Keratinocyte (primary cell): ENCODE results near the gene EXOSC5. TPM values are rescaled to one million over a fixed set of nuclear protein-coding genes. Genes with fewer than 3 reads are reported as not detected.

ENCODE experiments used
- DNase-seq: peaks from one replicate; pipeline ENCODE4 v3.0.0-alpha.2; 2011; ENCODE audit warnings: low read depth, missing footprints, low spot score
- FAIRE-seq: peaks from 2 replicates; lab custom pipeline; 2011; peaks lifted over from hg19 to GRCh38; lab: Jason Lieb, UNC
- H2AFZ ChIP-seq: 2 replicates; pipeline ENCODE4 v1.6.0; 2012; ENCODE audit warnings: low read length, control low read depth, inconsistent platforms; ENCODE audit not compliant: control insufficient read depth
- H3K27ac ChIP-seq: 2 replicates; pipeline ENCODE4 v1.5.1; 2011; ENCODE audit warnings: low read length; ENCODE audit not compliant: control insufficient read depth, insufficient read depth
- H3K27me3 ChIP-seq: 3 replicates; pipeline ENCODE4 v1.6.0; 2011; ENCODE audit warnings: low read length; ENCODE audit not compliant: control insufficient read depth, insufficient read depth; ENCODE audit errors: extremely low read depth
- H3K36me3 ChIP-seq, 2 experiments: 2 replicates in 1 of 2; 3 replicates in 1 of 2; pipeline ENCODE4 v1.5.1; 2011; ENCODE audit warnings: low read length in 2 of 2, mild to moderate bottlenecking in 1 of 2; ENCODE audit not compliant: control insufficient read depth in 2 of 2, insufficient read depth in 2 of 2; ENCODE audit errors: extremely low read depth in 1 of 2
- H3K4me1 ChIP-seq: 3 replicates; pipeline ENCODE4 v1.5.1; 2011; ENCODE audit warnings: low read length; ENCODE audit not compliant: control insufficient read depth, insufficient read depth; ENCODE audit errors: extremely low read depth
- H3K4me2 ChIP-seq: 3 replicates; pipeline ENCODE4 v1.6.0; 2011; ENCODE audit warnings: low read depth, low read length; ENCODE audit not compliant: control insufficient read depth, insufficient read depth; ENCODE audit errors: extremely low read depth
- H3K4me3 ChIP-seq, 3 experiments: fragments of 200-600 bp in 1 of 3; sonication (generic) in 1 of 3; 2 replicates in 2 of 3; 3 replicates in 1 of 3; pipeline ENCODE4 v1.5.1; 2011 to 2016; ENCODE audit warnings: low read length in 3 of 3, mild to moderate bottlenecking in 3 of 3, control low read depth in 2 of 3, inconsistent platforms in 1 of 3, low read depth in 1 of 3, mixed read lengths in 1 of 3, mixed run types in 1 of 3, moderate library complexity in 1 of 3; ENCODE audit not compliant: control insufficient read depth in 2 of 3, insufficient read depth in 2 of 3; ENCODE audit errors: extremely low read depth in 1 of 3
- H3K79me2 ChIP-seq: 2 replicates; pipeline ENCODE4 v1.6.0; 2012; ENCODE audit warnings: low read length; ENCODE audit not compliant: control insufficient read depth, insufficient read depth
- H3K9ac ChIP-seq: 3 replicates; pipeline ENCODE4 v1.6.0; 2011; ENCODE audit warnings: low read length; ENCODE audit not compliant: control insufficient read depth, insufficient read depth; ENCODE audit errors: extremely low read depth
- H3K9me1 ChIP-seq: 3 replicates; pipeline ENCODE4 v1.6.0; 2011; ENCODE audit warnings: low read length; ENCODE audit not compliant: control insufficient read depth, insufficient read depth; ENCODE audit errors: extremely low read depth
- H3K9me3 ChIP-seq: 2 replicates; pipeline ENCODE4 v1.5.1; 2012; ENCODE audit warnings: low read depth, low read length; ENCODE audit not compliant: control insufficient read depth
- H4K20me1 ChIP-seq: 3 replicates; pipeline ENCODE4 v1.6.0; 2011; ENCODE audit warnings: low read length; ENCODE audit not compliant: control insufficient read depth, insufficient read depth; ENCODE audit errors: extremely low read depth
- EZH2 ChIP-seq: IDR thresholded peaks from one replicate; pipeline ENCODE4 v1.6.1; 2012; ENCODE audit warnings: inconsistent platforms, mild to moderate bottlenecking, low read length, moderate library complexity
- dilution Hi-C: fragments of 300-500 bp; cut with MboI; formaldehyde crosslinking; loops from one replicate; pipeline ENCODE4 v1.7.0; 2020; ENCODE audit warnings: low sequenced_read_pairs; ENCODE audit not compliant: extremely low pct_ligation_motif_present
- polyA plus RNA-seq, 5 experiments: library from polyadenylated mRNA; depleted of rRNA in 3 of 5; stranded (reverse) in 3 of 5; stranded (forward) in 1 of 5; unstranded in 1 of 5; fragments of >200 nt; gene quantifications; 1 replicate in 1 of 5; 2 replicates in 3 of 5; 3 replicates in 1 of 5; pipeline versions ENCODE4 v1.2.1 to v1.2.3, GENCODE V29; 2011 to 2012; ENCODE audit warnings: missing spikeins in 2 of 5, low read depth in 1 of 5, low replicate concordance in 1 of 5
- TF ChIP-seq, protein P1 (sequence below), 3 experiments: IDR thresholded peaks in 1 of 3; conservative IDR thresholded peaks in 1 of 3; optimal IDR thresholded peaks in 1 of 3; 2 replicates in 2 of 3; 3 replicates in 1 of 3; pipeline versions ENCODE3 to v1.5.1; 2011; ENCODE audit warnings: low read length in 3 of 3, mild to moderate bottlenecking in 3 of 3, moderate library complexity in 2 of 3, control low read depth in 1 of 3, inconsistent platforms in 1 of 3; ENCODE audit not compliant: insufficient read depth in 2 of 3; ENCODE audit errors: extremely low read depth in 1 of 3

Gene EXOSC5
- polyA plus RNA-seq, 1 donor (not counting 4 experiments of a cell fraction or from before 2014, with no cell fraction given) = 12.5 TPM

DNA sequence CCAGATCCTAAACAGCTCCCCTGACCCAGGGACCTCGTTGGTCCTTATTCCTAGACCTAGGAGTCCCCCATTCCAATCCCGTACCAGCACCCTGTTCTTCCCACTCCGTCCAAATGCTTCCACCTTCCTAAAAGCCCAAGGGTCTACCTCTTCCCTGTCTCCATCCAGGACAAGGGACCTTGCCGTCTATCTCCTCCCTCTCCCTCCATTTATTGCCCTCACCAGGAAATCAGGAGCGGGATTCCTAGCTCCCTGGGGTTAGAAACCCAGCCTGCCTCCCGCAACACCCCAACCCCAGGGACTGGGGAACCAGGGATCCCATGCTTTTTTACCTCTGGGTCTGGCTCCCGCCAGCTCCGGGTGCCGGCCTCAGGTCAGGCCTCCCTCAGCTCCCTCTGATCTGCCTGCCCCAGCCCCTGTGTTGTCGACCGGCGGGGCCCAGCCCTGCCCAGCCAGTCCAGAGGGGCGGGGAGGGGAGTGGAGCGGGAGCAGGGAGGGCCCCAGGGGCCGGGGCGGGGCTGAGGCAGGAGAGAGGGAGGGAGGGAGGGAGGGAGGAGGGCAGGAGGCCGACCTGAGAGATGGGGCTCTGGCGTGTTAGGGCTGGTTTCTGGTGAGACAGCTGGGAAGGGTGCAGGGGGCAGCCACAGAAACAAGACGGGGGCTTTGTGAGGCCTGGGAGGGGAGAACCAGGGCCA is 29.9 kb upstream of the EXOSC5 start, which contains the start of gene B3GNT8:
TSS of gene B3GNT8 (minus strand) at position 423 of the 695 bp plus-strand sequence. CDS start 596 bp downstream, outside the sequence.
- peaks cover 17% of the 10 kb centered on the region for H3K4me1 ChIP-seq
- TF ChIP-seq, protein P1, sequence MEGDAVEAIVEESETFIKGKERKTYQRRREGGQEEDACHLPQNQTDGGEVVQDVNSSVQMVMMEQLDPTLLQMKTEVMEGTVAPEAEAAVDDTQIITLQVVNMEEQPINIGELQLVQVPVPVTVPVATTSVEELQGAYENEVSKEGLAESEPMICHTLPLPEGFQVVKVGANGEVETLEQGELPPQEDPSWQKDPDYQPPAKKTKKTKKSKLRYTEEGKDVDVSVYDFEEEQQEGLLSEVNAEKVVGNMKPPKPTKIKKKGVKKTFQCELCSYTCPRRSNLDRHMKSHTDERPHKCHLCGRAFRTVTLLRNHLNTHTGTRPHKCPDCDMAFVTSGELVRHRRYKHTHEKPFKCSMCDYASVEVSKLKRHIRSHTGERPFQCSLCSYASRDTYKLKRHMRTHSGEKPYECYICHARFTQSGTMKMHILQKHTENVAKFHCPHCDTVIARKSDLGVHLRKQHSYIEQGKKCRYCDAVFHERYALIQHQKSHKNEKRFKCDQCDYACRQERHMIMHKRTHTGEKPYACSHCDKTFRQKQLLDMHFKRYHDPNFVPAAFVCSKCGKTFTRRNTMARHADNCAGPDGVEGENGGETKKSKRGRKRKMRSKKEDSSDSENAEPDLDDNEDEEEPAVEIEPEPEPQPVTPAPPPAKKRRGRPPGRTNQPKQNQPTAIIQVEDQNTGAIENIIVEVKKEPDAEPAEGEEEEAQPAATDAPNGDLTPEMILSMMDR (optimal IDR thresholded peaks at IDR 0.05 in 1 of 3, IDR thresholded peaks at IDR 0.05 in 1 of 3, conservative IDR thresholded peaks at IDR 0.05 in 1 of 3; ENCODE audit: extremely low read depth in 1 of 3, insufficient read depth in 2 of 3, low read length in 3 of 3) = no peak
- TF ChIP-seq EZH2 = no peak
- peak within 1 kb of the TSS; percentile 69 for H3K27ac ChIP-seq
- no peaks in the 10 kb centered on the region for H4K20me1 ChIP-seq
- no peaks in the 10 kb centered on the region for H3K9me1 ChIP-seq
- FAIRE-seq = peak; percentile 64
- peaks cover 1% of the 10 kb centered on the region for H3K79me2 ChIP-seq
- H3K9ac ChIP-seq = peak within 1 kb of the TSS; percentile 83
- H3K4me3 ChIP-seq = peak within 1 kb of the TSS; percentile 55 to 81 (median 59)
- peaks cover 13 to 14% of the 10 kb centered on the region in 2 experiments for H3K36me3 ChIP-seq
- dilution Hi-C loops = no loop called here
- H3K27me3 ChIP-seq = no peaks in the 10 kb centered on the region
- peak within 1 kb of the TSS; percentile 67 for H2AFZ ChIP-seq
- peak; percentile 48 for DNase-seq
- no peaks in the 10 kb centered on the region for H3K9me3 ChIP-seq
- peak within 1 kb of the TSS; percentile 92 for H3K4me2 ChIP-seq

- H3K27me3 ChIP-seq = no peaks in the 10 kb centered on the region
- peaks cover 11 to 12% of the 10 kb centered on the region in 2 experiments for H3K36me3 ChIP-seq
- H3K79me2 ChIP-seq = peaks cover 1% of the 10 kb centered on the region
- peaks cover 17% of the 10 kb centered on the region for H3K4me1 ChIP-seq
- TF ChIP-seq, protein P1 (optimal IDR thresholded peaks at IDR 0.05 in 1 of 3, IDR thresholded peaks at IDR 0.05 in 1 of 3, conservative IDR thresholded peaks at IDR 0.05 in 1 of 3; ENCODE audit: extremely low read depth in 1 of 3, insufficient read depth in 2 of 3, low read length in 3 of 3) = no peak
- no peak for TF ChIP-seq EZH2
- DNase-seq (no peak), FAIRE-seq (no peak)
- H3K9ac ChIP-seq = peak overlapping the region; percentile 83
- H3K9me3 ChIP-seq = no peaks in the 10 kb centered on the region
- peak overlapping the region; percentile 55 to 81 (median 59) for H3K4me3 ChIP-seq
- dilution Hi-C loops = no loop called here
- H3K27ac ChIP-seq = peak overlapping the region; percentile 69
- no peak overlapping the region for H2AFZ ChIP-seq
- H3K4me2 ChIP-seq = peak overlapping the region; percentile 92
- H3K9me1 ChIP-seq = no peaks in the 10 kb centered on the region
- no peaks in the 10 kb centered on the region for H4K20me1 ChIP-seq
Measured at GRCh38 chr19:41426116-41426841, 29.1 kb upstream of the EXOSC5 start.
